Germinal center (tissue), 1 donor: ENCODE data around the gene ZC3H18.
A peak's percentile ranks its signal among the peaks of the same experiment; 100 is the strongest.

ENCODE experiments used
- DNase-seq: peaks from one replicate; pipeline ENCODE4 v3.0.0; 2012; ENCODE audit warnings: mixed read lengths, low spot score

The ZC3H18 gene

GRCh38 chr16:88678224-88678979 is 108.2 kb downstream of the ZC3H18 start:
- DNase-seq: no peak

DNA sequence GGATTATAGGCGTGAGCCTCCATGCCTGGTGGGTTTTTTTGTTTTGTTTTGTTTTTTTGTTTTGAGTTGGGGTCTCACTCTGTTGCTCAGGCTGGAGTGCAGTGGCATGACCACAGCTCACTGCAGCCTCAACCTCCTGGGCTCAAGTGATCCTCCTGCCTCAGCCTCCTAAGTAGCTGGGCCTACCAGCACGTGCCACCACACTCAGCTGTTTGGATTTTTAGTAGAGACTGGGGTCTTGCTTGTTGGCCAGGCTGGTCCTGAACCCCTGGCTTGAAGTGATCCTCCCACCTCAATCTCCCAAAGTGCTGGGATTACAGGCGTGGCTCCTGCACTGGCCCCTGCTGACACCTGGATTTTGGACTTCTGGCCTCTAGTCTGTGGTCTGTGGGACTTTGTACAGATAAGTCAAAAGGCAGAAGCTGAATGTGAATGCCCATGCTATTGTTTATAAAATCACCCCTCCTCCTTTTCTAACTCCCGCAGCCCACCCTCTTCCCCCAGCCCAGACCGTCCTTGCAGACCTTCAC is 110.4 kb downstream of the ZC3H18 start:
- no peak for DNase-seq

DNA sequence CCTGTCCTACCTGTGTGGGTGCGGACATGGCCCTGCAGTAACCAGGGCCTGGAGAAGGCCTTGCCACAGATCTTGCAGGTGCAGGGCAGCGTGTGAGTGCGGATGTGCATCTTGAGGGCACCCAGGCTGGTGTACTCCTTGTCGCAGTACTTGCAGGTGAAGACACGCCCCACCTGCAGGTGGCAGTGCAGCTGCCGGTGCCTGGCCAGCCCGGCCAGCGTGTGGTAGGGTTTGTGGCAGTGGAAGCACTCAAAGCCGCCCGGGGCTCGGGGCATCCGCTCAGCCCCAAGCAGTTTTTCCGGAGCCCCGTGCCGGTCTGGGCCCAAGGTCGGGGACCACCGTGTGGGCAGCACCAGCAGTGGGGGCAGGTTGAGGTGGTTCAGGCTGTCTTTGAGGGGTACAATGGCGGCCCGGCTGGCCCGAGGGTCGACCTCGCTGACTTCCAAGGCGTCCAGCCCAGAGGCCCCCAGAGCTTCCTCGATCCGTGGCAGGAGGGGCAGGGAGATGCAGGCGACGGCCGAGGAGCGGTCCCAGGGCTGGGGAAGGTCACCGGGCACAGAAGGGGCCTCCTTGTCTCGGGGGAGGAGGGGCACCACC is 111.0 kb downstream of the ZC3H18 start:
- DNase-seq: peak; percentile 84
